ENCODE results near the gene ZBTB46. TPM values are rescaled to one million over a fixed set of nuclear protein-coding genes. Genes with fewer than 3 reads are reported as not detected.

ZBTB46 gene
- total and polyA plus RNA-seq, 10 of the 15 experiments (the other 5 are each of a cell fraction or from before 2014, with no cell fraction given) = 0.15 to 0.92 (median 0.34) TPM

DNA sequence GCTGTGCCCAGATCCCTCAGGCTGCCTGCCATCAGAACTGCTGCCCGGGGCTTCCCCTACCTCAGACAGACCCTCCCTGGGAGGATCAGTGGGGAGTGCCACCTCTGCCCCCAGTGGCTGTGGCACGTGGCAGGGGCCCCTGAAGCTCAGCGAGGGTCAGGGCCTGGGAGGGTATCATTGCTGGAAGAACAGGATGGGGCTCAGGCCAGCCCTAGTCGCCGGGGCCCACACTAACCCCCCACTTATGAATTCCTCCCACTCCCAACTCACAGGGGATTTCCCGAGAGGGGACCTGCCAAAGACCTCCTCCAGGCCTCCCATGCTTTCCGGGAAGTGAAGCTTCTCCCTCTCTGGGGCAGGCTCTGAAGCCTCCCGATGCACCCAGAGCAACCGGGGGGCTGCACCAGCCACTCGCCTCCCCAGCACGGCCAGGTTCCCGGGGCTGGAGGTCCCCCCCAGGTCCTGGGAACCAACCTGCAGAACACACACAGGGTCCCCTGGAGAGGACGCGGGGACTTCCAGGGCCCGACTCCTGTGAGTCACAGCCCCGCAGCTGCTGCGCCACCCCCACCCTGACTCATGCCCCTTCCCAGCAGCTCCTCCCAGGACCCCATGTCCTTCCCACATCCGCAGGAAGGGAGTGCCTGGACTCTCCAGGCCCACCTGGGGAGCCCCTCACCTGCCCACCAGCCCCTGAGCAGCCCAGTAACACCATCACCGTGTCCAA is 132.2 kb downstream of the ZBTB46 start (continued):
- TF ChIP-seq, protein P1, sequence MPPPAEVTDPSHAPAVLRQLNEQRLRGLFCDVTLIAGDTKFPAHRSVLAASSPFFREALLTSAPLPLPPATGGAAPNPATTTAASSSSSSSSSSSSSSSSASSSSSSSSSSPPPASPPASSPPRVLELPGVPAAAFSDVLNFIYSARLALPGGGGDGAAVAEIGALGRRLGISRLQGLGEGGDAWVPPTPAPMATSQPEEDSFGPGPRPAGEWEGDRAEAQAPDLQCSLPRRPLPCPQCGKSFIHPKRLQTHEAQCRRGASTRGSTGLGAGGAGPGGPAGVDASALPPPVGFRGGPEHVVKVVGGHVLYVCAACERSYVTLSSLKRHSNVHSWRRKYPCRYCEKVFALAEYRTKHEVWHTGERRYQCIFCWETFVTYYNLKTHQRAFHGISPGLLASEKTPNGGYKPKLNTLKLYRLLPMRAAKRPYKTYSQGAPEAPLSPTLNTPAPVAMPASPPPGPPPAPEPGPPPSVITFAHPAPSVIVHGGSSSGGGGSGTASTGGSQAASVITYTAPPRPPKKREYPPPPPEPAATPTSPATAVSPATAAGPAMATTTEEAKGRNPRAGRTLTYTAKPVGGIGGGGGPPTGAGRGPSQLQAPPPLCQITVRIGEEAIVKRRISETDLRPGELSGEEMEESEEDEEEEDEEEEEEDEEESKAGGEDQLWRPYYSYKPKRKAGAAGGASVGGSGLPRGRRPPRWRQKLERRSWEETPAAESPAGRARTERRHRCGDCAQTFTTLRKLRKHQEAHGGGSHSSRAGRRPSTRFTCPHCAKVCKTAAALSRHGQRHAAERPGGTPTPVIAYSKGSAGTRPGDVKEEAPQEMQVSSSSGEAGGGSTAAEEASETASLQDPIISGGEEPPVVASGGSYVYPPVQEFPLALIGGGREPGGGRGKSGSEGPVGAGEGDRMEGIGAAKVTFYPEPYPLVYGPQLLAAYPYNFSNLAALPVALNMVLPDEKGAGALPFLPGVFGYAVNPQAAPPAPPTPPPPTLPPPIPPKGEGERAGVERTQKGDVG (CRISPR knock-in tag; IDR thresholded peaks at IDR 0.05) = no peak
- TF ChIP-seq, protein P2, sequence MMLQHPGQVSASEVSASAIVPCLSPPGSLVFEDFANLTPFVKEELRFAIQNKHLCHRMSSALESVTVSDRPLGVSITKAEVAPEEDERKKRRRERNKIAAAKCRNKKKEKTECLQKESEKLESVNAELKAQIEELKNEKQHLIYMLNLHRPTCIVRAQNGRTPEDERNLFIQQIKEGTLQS (IDR thresholded peaks at IDR 0.05; ENCODE audit: borderline replicate concordance, extremely low read depth, low read depth, low read length) = no peak
- TF ChIP-seq ZNF217 (IDR thresholded peaks at IDR 0.05) (no peak), ZNF622 (IDR thresholded peaks at IDR 0.05) (no peak), YY1 (IDR thresholded peaks at IDR 0.05; ENCODE audit: low read depth, low read length) (no peak), SMAD1 (IDR thresholded peaks at IDR 0.05; ENCODE audit: low read depth, partially characterized antibody) (no peak), RFX5 (IDR thresholded peaks at IDR 0.05; ENCODE audit: low read depth, low read length) (no peak), MXI1 (IDR thresholded peaks at IDR 0.05; ENCODE audit: low read depth, low read length) (no peak), IKZF2 (IDR thresholded peaks at IDR 0.05) (peak; percentile 76 to 84; a peak in 3 of 4 replicates), SIX5 (IDR thresholded peaks at IDR 0.05; ENCODE audit: low read depth, low read length, severe bottlenecking) (no peak), RAD21 (IDR thresholded peaks at IDR 0.05; ENCODE audit: insufficient read depth, low read depth, low read length) (no peak), PAX5 (IDR thresholded peaks at IDR 0.05; ENCODE audit: borderline replicate concordance, low read depth, low read length) (no peak; the same call in 1 of the 2 replicates)
- TF ChIP-seq, protein P3, sequence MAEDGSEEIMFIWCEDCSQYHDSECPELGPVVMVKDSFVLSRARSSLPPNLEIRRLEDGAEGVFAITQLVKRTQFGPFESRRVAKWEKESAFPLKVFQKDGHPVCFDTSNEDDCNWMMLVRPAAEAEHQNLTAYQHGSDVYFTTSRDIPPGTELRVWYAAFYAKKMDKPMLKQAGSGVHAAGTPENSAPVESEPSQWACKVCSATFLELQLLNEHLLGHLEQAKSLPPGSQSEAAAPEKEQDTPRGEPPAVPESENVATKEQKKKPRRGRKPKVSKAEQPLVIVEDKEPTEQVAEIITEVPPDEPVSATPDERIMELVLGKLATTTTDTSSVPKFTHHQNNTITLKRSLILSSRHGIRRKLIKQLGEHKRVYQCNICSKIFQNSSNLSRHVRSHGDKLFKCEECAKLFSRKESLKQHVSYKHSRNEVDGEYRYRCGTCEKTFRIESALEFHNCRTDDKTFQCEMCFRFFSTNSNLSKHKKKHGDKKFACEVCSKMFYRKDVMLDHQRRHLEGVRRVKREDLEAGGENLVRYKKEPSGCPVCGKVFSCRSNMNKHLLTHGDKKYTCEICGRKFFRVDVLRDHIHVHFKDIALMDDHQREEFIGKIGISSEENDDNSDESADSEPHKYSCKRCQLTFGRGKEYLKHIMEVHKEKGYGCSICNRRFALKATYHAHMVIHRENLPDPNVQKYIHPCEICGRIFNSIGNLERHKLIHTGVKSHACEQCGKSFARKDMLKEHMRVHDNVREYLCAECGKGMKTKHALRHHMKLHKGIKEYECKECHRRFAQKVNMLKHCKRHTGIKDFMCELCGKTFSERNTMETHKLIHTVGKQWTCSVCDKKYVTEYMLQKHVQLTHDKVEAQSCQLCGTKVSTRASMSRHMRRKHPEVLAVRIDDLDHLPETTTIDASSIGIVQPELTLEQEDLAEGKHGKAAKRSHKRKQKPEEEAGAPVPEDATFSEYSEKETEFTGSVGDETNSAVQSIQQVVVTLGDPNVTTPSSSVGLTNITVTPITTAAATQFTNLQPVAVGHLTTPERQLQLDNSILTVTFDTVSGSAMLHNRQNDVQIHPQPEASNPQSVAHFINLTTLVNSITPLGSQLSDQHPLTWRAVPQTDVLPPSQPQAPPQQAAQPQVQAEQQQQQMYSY (CRISPR knock-in tag; IDR thresholded peaks at IDR 0.05) = no peak
- TF ChIP-seq, protein P4, sequence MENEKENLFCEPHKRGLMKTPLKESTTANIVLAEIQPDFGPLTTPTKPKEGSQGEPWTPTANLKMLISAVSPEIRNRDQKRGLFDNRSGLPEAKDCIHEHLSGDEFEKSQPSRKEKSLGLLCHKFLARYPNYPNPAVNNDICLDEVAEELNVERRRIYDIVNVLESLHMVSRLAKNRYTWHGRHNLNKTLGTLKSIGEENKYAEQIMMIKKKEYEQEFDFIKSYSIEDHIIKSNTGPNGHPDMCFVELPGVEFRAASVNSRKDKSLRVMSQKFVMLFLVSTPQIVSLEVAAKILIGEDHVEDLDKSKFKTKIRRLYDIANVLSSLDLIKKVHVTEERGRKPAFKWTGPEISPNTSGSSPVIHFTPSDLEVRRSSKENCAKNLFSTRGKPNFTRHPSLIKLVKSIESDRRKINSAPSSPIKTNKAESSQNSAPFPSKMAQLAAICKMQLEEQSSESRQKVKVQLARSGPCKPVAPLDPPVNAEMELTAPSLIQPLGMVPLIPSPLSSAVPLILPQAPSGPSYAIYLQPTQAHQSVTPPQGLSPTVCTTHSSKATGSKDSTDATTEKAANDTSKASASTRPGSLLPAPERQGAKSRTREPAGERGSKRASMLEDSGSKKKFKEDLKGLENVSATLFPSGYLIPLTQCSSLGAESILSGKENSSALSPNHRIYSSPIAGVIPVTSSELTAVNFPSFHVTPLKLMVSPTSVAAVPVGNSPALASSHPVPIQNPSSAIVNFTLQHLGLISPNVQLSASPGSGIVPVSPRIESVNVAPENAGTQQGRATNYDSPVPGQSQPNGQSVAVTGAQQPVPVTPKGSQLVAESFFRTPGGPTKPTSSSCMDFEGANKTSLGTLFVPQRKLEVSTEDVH (IDR thresholded peaks at IDR 0.05; ENCODE audit: low read depth, partially characterized antibody) = no peak
- TF ChIP-seq, protein P5, sequence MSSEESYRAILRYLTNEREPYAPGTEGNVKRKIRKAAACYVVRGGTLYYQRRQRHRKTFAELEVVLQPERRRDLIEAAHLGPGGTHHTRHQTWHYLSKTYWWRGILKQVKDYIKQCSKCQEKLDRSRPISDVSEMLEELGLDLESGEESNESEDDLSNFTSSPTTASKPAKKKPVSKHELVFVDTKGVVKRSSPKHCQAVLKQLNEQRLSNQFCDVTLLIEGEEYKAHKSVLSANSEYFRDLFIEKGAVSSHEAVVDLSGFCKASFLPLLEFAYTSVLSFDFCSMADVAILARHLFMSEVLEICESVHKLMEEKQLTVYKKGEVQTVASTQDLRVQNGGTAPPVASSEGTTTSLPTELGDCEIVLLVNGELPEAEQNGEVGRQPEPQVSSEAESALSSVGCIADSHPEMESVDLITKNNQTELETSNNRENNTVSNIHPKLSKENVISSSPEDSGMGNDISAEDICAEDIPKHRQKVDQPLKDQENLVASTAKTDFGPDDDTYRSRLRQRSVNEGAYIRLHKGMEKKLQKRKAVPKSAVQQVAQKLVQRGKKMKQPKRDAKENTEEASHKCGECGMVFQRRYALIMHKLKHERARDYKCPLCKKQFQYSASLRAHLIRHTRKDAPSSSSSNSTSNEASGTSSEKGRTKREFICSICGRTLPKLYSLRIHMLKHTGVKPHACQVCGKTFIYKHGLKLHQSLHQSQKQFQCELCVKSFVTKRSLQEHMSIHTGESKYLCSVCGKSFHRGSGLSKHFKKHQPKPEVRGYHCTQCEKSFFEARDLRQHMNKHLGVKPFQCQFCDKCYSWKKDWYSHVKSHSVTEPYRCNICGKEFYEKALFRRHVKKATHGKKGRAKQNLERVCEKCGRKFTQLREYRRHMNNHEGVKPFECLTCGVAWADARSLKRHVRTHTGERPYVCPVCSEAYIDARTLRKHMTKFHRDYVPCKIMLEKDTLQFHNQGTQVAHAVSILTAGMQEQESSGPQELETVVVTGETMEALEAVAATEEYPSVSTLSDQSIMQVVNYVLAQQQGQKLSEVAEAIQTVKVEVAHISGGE (CRISPR knock-in tag; IDR thresholded peaks at IDR 0.05) = no peak

Measured in GM12878 (cell line).